ENCODE measurements around the gene SVIL.
A peak's percentile ranks its signal among the peaks of the same experiment; 100 is the strongest.
"Not testable (repeated sequence)": the region's sequence is repeated elsewhere in the genome, so short reads cannot be mapped to it uniquely, and the experiment has no call there.

The SVIL gene

DNA sequence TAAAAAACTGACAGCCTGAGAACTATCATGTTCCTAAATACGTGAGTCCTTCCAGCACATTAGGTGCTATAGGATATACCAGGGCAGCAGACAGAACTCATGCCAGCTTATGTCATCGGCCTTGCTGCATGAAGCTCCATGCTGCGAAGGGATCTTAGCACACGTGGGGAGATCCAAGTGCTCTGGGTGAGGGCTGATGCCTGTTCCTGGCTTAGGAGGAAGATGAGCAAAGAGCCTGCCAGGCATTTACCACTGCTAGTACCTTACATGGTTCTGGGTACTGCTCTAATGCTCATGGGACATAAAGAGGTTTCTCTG, 43.2 kb downstream of the SVIL start:
- Histone ChIP-seq H3K4me3 (no peak overlapping the region), H3K27ac (peak overlapping the region in 1 of 2 donors; percentile 80)
- TF ChIP-seq, protein P1, sequence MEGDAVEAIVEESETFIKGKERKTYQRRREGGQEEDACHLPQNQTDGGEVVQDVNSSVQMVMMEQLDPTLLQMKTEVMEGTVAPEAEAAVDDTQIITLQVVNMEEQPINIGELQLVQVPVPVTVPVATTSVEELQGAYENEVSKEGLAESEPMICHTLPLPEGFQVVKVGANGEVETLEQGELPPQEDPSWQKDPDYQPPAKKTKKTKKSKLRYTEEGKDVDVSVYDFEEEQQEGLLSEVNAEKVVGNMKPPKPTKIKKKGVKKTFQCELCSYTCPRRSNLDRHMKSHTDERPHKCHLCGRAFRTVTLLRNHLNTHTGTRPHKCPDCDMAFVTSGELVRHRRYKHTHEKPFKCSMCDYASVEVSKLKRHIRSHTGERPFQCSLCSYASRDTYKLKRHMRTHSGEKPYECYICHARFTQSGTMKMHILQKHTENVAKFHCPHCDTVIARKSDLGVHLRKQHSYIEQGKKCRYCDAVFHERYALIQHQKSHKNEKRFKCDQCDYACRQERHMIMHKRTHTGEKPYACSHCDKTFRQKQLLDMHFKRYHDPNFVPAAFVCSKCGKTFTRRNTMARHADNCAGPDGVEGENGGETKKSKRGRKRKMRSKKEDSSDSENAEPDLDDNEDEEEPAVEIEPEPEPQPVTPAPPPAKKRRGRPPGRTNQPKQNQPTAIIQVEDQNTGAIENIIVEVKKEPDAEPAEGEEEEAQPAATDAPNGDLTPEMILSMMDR (IDR thresholded peaks at IDR 0.05): no peak
- no peak for DNase-seq (ENCODE audit: low spot score)

DNA sequence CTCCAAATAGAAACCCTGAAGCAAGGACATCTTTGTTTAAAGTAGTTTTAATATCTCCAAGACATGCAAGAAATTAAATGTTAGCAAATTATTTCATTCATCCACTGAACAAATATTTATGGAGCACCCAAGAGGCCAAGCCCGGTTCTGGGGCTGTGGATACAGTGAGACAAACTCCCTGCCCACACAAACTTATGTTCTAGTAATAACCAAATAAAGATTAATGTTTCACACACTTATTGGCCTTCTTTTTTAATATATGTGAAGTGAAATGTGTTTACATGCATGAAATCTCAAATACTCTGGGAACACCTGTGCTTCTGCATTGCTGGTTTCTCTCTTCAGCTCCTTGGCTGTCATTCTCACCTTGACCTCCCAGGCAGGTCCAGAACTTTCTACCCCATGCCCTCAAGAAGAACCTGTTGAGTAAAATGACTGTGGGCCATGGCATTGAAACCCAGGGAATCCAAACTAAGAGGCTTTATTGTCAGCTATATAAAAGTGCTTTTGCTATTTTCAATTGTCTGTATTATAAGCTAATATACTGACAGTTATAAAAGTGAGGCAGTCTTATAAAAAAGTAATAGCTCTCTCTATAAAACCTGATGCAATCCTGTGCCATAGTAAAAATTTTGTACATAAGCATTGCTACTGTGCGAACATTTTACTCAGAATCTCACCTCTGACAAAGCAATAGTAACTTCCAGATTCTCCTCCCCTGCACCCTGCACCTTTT, 43.7 kb downstream of the SVIL start:
- Histone ChIP-seq H3K27ac (peak overlapping the region; percentile 20 to 80), H3K4me3 (no peak overlapping the region)
- DNase-seq (ENCODE audit: low spot score): no peak
- TF ChIP-seq, protein P1 (IDR thresholded peaks at IDR 0.05): no peak

DNA sequence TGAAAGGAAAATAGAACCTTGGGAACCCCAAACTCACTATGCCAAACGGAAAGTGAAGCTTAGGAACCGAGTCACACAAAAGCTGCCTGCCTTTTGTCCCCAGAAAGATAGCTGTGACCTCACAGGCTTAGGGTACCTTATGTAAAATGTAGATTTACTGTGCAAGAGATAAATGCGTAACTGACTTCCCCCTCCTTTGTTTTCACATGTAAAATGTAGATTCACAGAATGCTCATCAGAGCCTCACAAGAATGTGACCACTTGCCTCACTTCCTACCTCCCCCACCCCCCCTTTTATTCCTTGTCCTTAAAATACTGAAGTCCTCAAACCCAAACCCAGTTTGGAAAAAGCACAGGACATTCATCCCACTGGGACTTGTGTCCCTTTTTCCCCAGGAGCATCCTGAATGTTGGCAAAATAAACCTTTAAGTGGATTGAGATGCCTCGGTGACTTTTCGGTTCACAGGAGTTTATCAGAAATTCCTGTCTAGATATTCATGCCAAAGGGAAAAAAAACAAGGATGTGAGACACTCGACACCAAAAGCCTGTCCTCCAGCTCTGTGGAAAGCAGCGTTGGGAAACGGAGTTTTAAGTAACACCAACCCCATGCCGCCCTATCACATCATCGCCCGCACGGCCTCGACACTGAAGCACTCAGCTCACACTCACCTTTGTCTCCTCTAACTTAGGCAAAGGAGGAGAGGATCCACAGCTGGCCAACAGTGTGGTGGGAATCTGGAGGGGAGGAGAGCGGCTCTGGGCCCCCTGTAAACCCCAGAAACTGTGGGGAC, 45.9 kb downstream of the SVIL start:
- peak overlapping the region; percentile 12 for H3K4me3 ChIP-seq
- peak overlapping the region; percentile 49 to 83 for H3K27ac ChIP-seq
- TF ChIP-seq, protein P1 (IDR thresholded peaks at IDR 0.05): no peak
- DNase-seq (ENCODE audit: low spot score): peak; percentile 55

DNA sequence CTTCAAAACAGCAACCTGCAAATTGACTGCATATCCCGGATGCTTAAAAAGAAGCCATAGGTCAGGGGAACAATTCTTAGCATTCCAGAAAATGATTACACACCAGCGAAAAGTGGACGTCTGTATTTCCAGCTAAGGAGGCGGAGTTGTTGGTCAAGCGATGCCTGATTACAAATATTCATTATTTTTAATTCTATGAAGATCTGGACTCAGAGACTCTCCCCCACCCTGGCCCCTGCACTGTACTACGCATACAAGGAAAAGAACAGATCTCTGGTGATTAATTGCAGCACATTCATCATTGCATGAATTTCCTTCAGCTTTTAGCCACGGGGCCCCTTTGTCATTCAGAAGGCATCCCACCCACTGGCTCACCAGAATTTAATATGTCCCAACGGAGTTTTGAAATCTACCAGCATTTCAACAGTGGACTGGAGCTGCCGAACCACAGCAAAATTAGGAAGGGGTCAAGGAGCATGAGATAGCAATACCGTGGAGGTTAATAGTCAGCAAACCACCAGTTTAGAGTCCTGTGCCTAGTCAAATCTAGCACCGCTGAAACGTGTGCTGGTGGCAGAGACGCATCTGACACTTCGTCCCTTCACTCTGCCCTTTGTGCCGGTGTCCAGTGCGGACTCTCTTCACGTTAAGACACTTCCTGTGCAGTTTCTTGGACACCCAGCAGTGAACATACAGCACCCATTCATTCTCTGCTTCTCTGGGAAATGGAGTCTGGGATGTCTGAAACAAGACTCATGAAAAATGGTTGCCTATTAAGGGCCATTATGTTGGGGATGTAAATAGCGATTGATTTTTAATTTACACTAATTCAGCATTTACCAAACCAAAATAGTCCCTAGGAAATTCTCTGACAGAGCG, 46.8 kb downstream of the SVIL start:
- H3K4me3 ChIP-seq; DNase-seq (ENCODE audit: low spot score): not testable (repeated sequence)
- H3K27ac ChIP-seq: peak overlapping the region; percentile 49 to 83

DNA sequence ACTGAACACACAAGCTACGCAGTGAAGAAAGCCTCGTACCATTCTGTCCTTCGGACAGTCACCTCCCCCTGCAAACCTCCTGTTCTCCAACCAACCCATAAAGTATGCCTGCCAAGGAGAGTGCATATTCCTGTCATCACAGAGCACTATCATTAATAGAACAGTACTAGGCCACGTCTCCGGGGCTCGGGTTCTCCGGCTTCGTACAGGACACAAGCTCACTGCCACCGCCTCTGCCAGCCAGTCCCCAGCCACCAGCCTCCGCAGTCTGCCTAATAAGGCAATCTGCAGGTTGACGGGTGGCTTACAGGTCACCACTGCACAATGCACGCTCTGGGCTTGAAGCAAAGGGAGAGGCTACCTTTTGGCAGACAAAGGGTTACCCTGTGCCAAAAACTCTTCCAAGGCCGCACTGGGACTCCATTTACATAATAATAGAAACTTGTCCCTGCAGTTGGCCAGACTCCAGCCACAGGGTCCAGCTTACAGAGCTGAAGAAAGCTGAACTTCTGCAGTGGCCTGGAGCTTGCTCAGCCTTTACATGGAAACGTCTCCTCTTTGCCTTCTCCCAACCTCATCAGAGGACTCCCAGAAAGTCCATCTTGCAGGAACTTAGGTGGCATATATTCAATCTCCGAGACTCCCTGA, 47.5 kb downstream of the SVIL start:
- DNase-seq (ENCODE audit: low spot score): not testable (repeated sequence)
- peak overlapping the region; percentile 40 for H3K4me3 ChIP-seq
- H3K27ac ChIP-seq: peak overlapping the region; percentile 46 to 83

DNA sequence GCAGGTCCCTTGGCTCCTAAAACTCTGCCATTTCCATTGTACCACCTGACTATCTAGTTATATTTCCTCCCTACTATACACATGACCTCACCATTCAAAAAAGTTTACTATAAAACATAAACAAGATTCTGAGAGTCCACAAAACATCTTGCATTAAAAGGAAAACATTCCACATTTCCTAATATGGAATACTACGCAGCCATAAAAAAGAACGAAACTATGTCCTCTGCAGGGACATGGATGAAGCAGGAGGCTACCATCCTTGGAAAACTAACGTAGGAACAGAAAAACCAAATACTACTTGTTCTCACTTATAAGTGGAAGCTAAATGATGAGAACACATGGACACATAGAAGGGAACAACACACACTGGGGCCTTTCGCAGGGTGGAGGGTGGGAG, 48.3 kb downstream of the SVIL start:
- DNase-seq (ENCODE audit: low spot score): no peak
- TF ChIP-seq, protein P1 (IDR thresholded peaks at IDR 0.05): no peak
- H3K4me3 ChIP-seq: peak overlapping the region; percentile 40
- H3K27ac ChIP-seq: peak overlapping the region; percentile 46 to 83

DNA sequence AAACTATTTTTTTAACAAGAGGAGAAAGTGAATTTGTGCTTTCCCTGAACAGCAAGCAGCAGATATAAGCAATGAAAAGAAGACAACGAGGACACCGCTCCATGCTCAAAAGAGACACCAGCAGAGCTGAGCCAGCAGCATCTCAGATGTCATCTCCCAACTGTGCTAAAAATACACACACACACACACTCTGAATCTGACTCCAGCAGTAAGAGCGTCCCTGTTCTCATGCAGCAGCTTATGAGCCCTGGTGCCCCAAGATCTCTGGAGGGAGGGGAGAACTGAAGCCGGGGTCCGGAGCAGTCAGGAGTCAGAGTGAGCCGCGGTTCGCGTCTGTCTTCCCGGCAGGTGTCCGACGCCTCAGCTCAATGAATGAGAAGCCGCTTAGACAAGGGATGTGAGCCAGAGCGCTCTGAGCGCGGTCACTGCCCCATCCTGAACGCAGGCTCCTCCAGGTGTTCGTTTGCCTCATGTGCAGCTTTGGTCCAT, 49.2 kb downstream of the SVIL start:
- Histone ChIP-seq H3K27ac (peak overlapping the region in 1 of 2 donors; percentile 83), H3K4me3 (no peak overlapping the region)
- no peak for DNase-seq (ENCODE audit: low spot score)
- TF ChIP-seq, protein P1 (IDR thresholded peaks at IDR 0.05): no peak

Measured in coronary artery (tissue), 2 donors.